Hematopoietic multipotent progenitor cell treated with erythropoietin and hydrocortisone succinate and interleukin-3 and kit ligand, for 17 days (in vitro differentiated cells): ENCODE results near the gene HOXD12.

ENCODE experiments used
- DNase-seq: peaks from one replicate; pipeline ENCODE4 v3.0.0-alpha.2; 2015; ENCODE audit warnings: low spot score

The HOXD12 gene

GRCh38 chr2:176105078-176105729 lies 5.6 kb downstream of the HOXD12 start:
- DNase-seq: no peak

DNA sequence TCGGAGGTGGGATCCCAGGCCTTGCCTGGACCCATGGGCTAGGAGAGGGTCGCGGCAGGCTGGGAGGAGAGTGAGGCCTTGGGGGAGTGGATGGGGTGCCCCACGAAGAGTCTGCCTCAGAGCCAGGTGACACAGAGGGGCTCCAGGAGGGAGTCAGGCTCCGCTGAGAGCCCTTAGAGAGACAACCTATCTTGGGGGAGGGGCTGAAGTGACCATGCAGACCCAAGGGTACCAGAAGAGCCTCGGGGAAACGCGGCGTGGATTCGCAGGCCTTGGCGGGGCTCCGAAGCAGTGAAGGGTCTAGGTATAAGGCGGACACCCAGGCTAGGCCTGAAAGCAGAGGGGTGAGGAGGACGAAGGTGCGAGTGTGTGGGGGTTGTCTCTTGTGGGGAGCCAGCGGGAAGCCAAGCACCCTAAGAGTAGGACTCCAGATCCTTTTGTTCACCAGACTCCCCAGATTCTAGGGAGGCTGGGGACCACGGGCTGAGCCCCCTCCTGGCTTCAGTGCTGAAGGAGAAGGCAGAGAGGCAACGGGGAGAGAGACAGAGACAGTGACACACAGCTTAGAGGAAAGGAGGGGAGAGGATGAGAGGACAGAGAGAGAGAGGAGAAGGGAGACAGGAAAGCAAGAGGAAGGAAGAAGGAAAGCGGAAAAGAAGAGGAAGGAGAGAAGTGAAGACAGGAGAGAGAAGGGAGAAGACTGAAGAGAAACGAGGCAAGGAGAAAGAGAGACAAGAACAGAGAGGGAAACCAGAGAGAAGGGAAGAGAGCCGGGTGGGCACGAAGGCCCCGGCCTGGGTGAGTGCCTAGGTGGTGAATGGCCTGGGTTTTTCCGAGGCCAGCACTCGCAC lies 6.4 kb downstream of the HOXD12 start:
- DNase-seq: no peak

- no peak for DNase-seq
Measured at GRCh38 chr2:176106581-176107539, 7.3 kb downstream of the HOXD12 start, which contains the start of gene HOXD11. TSS of gene HOXD11 (plus strand) at chr2:176107280. CDS start at chr2:176107356, 76 bp downstream.

DNA sequence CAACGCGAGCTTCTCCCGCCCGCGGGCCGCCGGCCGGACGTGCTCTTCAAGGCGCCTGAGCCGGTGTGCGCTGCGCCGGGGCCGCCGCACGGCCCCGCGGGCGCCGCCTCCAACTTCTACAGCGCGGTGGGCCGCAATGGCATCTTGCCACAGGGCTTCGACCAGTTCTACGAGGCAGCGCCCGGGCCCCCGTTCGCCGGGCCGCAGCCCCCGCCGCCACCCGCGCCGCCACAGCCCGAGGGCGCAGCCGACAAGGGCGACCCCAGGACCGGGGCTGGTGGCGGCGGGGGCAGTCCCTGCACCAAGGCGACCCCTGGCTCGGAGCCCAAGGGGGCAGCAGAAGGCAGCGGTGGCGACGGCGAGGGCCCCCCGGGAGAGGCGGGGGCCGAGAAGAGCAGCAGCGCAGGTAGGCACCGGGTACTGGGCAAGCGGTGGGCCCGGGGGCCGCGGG lies 8.2 kb downstream of the HOXD12 start:
- no peak for DNase-seq

GRCh38 chr2:176109192-176109901 lies 9.8 kb downstream of the HOXD12 start:
- no peak for DNase-seq

DNA sequence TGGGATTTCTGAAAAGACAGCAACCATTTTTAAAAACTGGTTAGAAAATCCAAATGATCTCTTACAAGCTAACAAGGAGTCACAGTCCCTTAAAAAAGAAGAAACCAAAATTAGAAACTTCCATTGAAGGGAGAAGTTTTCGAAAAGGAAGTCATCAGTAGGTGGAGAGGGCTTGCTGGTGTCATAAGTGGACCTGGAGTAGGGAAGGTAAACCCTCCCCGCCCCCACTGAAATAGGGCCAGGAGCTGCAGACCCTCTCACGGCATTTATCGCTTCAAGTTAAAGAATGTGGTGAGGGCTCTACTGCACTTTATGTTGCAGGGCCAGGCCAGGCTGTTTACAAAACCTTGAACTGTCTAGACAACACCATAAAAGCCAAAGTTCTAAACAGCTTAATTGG lies 10.4 kb downstream of the HOXD12 start:
- no peak for DNase-seq

- DNase-seq: no peak
Measured at GRCh38 chr2:176110415-176111308, 11.1 kb downstream of the HOXD12 start.

DNA sequence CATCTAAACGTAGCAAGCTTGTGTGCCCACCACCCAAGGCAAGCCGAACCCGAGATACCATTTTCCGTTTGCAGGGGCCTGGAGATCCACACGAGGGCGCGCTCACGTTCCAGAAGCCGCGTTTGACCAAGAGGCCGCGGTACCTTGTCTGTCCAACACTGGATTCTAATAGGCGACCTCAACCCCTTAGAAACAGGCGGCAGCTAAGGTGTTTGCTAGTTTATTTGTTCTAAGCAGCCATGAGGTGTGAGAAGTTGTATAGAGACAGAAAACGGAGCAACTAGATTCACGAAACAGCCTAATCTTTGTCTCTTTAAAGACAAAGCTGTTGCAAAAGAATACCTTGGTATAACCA lies 11.7 kb downstream of the HOXD12 start:
- no peak for DNase-seq

DNA sequence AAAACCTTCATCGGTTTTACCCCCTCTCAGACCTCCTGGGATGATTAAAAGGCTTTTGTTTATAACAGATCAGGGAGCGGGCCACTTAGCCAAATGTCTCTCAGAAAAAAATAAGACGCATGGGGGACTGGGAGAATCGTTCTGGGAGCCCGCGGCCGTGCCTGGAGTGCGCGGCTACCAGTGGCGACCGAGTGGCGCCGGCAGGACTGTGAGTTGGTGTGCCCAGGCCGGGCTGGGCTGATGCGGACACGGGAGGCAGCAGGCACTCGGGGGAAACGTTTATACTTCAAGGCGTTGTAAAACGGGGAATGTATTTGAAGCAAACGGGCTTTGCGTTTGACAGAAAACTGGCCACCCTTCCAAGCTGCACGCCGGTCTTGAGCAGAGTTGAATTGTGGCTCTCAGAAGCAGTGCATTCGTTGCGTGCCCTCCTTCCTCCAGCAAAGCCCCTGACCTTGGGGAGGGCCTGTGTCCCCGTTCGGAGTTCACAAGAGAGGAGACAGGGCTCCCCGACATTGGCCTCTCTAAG lies 12.3 kb downstream of the HOXD12 start:
- DNase-seq: no peak

DNA sequence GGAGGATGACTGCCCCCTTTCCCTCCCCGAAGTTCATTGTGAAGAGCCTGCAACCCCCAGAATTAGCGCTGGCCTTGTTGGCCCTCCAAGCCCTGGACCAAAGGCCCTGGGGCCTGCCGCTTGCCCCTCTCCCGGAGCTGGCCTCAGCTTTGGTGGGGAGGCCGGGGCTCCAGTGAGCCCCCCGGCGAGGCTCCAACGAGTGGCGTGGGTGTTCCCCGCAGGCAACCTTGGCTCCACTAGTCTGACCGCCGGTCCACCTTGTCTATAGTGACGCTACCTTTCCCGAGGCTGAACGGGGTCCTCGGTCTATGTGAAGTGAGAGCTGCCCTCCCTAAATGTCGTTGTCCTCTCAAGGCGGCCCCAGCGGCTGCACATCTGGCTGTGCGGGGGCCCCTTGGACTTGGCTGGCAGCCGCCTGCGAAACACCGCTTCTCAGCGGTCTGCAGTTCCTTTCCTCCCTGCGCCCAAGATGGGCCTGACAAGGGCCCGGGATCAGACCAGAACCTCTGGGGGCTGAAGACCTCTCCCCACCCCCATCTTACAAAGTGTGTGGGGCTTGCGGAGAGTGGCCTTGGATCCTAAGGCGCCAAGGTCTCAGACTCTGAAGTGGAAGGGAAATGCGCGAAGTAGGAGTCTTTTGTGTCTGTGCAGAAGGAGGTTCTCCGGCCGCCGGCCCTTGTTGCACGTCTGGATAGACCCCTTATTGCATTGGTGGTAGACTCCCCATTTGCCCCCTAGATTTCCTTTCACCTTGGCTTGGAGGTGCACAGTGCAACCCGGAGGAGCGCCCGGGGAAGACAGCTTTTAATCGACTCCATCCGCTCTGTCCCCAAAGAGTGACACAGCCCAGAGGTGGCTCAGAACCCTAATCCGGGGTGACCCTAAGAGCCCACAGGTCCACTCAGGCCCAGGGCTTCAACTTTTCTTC lies 13.0 kb downstream of the HOXD12 start:
- DNase-seq: no peak

GRCh38 chr2:176114120-176114929 lies 14.7 kb downstream of the HOXD12 start:
- no peak for DNase-seq

DNA sequence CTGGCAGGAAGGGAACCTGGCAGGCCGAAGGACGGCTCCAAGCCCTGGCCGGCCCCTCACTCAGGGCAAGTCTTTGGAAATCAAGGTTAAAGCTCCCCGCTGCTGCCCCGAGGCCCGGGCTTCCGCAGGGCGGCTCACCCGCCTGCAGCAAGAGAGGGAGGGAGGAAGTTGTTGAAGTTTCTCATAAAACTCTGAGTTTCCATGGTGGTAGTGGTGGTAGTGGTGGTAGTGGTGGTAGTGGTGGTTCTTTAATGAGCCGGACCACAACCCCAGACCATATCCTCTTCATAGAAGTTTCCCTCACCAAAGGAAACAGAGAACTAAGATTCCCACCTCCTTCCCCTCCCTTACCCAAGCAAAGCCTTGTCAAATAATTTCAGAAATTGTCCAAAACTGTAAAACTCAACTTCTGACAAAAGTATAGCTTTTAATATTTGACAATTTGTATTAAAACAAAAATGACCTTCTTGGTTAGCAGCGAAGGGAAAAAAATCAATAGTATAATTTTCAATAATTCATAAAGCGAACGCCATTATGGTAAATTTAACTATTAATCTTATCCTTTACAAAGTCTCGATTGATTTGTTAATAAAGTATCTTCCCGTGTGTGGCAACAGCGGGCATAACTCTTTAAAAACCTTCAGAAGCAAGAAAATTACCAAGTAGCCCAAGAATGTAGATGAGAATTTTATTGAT lies 15.5 kb downstream of the HOXD12 start:
- DNase-seq: no peak

DNA sequence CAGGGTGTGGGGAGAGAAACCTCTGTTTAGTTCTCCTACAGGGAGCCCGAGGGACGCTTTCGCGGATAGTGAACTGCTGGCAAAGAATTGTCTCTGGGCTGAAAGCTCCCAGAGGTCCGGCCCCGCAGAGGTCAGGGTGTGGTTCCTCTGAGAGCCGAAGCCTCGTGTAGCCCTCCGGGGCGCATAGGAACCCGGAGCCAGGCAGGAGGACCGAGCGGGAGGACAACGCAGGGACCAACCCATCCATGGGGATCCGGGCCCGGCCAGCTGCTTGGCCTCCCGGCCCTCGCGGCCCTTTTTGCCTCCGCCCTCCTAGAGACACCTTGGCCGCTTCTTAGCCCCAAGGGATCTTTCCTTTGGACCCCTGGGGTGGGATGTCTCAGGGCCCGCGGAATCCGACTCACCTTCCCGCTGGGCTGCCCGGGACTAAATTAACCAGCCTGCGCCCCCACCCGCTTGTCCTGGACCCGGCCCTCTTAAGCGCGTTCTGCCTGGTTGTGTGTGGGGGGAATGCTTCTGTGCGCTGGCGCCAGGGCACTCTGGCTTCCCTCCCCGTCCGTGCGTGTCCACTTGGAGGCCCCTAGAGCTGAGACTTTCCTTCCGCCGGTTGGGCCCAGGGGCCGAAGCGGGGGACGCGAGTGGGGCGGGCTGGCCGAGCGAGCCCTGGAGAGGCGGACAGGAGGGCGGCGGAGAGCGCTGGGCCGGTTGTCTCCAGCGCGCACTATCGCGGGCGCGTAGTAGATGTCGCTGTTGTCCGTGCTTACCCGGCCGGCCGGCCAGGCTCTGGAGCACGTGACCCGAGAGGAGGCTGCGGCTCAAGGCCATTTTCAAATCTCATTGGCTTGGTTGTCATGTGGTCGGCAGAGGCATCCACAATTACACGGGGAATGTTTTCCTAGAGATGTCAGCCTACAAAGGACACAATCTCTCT lies 16.6 kb downstream of the HOXD12 start, which contains the start of gene HOXD10:
Gene HOXD10 (plus strand): TSS at position 896 of the 931 bp plus-strand sequence. CDS start 56 bp downstream, outside the sequence.
- no peak for DNase-seq

DNA sequence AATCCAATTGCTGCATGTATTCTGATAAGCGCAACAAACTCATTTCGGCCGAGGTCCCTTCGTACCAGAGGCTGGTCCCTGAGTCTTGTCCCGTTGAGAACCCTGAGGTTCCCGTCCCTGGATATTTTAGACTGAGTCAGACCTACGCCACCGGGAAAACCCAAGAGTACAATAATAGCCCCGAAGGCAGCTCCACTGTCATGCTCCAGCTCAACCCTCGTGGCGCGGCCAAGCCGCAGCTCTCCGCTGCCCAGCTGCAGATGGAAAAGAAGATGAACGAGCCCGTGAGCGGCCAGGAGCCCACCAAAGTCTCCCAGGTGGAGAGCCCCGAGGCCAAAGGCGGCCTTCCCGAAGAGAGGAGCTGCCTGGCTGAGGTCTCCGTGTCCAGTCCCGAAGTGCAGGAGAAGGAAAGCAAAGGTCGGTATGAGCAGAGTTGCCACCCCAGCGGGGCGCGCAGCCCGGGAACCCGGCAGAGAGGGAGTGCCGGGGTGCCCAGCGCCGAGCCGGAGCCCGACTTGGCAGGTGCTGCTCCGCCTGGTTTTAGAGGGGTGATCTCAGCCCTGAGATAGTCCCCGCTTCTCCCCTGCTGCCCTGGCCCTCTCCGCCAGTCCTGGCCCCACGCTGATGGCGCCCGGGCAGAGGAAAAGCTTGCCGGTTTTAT lies 17.7 kb downstream of the HOXD12 start:
- no peak for DNase-seq

DNA sequence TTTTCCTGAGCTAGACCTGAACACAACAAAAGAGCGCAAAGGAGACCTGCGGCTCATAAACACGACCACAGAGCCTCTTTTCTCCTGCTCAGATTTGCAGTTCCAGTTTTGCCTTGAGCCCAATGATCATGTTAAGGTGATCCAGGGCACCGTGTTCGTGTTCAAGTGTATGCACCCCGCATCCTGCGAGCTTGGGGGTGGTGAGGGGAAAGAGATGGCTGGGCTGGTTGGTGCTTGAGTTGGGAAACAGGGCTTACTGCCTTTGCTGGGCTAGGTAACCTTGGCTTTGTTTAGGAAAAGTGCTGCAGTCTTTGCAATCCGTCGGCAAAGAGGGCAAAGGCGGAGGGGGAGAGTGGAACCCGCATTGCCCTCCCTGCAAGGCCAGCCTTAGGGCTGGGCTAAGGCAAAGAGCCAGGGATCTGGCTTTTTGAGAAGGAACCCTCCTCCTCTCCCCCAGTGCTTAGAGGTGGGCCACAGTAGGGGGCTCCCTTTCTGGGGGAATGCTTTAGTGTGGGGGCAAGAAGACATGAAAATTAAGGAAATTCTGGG lies 18.3 kb downstream of the HOXD12 start:
- DNase-seq: no peak
